SW480 (cell line): ENCODE measurements around the gene SEMA3E.
"Not testable (repeated sequence)": the region's sequence is repeated elsewhere in the genome, so short reads cannot be mapped to it uniquely, and the experiment has no call there.

Experiments
- DNase-seq: peaks from one replicate; pipeline ENCODE4 v3.0.0-alpha.2; 2016; ENCODE audit warnings: low spot score

SEMA3E gene

GRCh38 chr7:83452256-83452655 is 196.7 kb downstream of the SEMA3E start:
- no peak for DNase-seq

DNA sequence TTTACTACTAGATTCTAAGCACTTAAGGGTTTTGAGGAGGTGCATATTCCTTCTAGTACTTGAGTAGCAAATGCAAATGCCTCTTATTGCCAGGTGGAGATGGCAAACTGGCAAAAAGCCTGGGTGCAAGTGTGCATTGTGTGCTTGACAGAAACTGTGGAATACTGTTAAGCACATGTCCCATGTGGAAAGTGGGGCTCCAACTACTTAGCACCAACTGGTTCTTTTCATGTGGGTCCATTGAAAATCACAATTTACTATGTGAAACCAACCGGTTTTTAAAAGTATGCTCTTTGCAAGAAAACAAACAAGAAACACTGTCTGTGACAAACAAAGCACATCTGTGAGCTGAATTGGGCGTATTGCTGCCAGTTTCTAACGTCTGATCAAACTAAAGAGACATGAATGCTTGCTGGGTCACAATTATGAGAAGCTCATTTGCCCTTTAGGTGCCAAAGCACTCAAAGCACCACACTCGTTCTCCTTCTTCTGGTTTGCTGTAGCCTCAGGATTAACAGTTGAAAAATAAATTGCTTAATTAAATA is 197.4 kb downstream of the SEMA3E start:
- DNase-seq, result no peak

DNA sequence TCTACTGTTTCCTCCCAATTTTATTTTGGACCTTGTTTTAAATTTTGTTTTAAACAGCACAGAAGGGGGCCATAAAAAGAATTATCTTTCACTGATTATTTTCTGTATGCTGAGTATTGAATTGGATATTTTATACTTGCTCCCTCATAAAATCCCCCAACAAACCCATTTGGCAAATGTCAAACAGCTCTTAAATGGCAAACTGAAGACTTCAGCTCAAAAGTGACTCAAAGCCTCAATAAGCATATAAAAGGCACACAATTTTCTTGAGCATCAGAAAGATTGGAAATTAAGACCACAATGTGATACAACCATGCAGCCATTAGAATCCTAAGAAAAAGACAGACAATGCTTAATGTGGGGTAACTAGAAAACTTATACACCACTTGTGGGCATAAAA is 199.2 kb downstream of the SEMA3E start:
- DNase-seq, result no peak

GRCh38 chr7:83447681-83448080 is 201.3 kb downstream of the SEMA3E start:
- no peak for DNase-seq

DNA sequence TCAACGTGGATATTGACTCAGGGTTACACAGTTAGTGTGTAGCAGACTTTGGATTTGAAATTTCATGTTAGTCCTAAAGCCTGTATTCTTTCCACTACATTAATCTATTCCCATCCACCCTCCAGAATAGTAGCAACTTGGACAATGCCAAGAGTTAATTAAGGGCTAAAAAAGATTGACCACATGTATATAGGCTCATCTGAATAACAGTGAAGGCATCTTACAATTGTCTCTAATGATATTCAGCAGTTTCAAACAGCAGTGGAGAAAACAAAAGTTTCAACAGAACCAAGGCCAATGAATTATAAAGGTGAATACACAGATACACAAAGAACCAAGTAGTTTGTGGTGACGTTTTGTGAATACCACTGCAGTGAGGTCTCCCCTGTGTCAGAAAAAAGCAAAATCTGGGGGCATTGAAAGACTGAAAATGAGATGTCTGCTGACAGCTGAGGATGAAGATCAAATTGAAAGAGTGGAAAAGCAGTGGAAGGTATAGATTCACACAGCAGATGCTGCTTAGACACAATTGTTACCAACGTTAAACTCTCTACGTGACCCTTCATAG is 202.8 kb downstream of the SEMA3E start:
- no peak for DNase-seq

DNA sequence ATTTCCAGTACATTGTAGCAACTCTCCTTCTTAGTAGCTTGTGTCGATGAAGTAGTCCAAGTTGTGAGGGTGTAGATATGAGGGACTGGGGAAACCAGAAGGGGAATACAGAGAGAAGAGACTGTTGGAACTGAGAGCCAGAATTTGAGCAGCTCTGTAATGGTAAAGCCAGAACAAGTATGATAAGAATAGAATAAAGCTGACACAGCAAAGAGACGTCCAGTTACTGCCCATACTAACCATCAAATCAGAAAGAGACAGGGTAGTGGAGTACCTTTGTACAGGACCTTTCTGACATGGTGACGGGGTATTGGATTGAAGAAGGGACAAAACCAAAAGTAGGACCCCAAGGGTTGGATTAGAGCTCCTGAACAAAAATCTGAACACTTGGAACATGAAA is 206.0 kb downstream of the SEMA3E start:
- no peak for DNase-seq

DNA sequence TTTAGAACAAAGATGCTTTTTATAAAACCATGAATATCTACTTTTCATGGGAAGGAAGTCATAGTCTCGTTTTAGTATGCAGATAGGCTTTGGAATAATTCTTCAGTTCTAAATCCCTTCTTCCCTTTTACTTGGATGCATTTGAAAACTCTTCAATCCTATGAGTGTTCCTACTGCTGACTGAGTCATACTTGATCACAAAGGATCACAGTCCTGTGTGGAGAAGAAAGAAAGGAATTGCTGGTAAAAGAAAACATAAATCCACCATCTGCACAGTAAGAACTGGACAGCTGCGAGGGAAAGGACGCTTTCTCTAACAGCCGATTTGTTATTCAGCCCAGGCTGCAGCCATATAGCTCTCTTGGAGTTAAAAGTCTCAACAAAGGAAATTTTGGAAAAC is 209.9 kb downstream of the SEMA3E start:
- DNase-seq, result no peak

- not testable (repeated sequence) for DNase-seq
Observed at GRCh38 chr7:83430289-83430688, 218.7 kb downstream of the SEMA3E start.

GRCh38 chr7:83429493-83429892 is 219.4 kb downstream of the SEMA3E start:
- no peak for DNase-seq

- peak; percentile 37 for DNase-seq
Observed at GRCh38 chr7:83427884-83428283, 221.1 kb downstream of the SEMA3E start.

DNA sequence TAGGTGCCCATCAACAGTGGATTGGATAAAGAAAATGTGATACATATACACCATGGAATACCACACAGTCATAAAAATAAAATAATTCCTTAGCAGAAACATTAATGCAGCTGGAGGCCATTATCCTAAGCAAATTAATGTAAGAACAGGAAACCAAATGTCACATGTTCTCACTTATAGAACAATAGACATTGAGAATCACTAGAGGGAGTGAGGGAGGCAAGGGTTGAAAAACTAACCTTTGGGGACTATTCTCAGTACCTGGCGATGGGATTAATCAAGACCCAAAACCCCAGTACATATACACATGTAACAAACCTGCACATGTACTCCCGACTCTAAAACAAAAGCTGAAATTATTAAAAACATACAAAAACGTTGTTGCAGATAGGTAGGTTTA is 222.6 kb downstream of the SEMA3E start:
- no peak for DNase-seq

DNA sequence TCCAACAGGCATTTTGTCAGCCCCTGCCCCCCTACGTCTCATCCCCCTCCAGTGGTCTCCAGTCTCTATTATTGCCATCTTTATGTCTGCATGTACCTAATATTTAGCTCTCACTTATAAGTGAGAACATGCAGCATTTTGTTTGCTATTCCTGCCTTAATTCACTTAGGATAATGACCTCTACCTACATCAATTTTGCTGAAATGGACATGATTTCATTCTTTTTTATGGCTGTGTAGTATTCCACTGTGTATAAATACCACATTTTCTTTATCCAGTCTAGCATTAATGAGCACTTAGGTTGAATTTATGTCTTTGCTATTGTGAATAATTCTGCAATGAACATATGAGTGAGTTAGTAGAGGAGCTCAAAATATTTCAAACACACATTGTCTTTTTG is 229.9 kb downstream of the SEMA3E start:
- no peak for DNase-seq

DNA sequence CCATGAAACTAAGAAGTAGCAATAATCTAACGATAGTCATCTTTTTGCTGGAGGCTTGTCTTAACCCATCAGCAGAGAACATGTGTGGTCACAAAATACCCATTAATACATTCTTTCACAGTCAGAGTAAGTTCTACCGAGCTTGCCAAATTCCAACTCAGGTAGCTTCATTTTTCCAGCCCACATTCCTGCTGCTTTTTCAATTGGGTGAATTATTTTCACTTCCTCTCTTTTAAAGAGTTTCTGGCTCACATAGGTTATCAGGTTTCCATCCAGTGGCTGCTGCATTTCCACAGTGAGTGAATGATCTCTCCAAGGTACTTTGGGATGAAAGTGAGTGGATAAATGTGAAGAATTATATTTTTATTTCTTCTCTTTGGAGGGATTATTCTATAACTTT is 233.1 kb downstream of the SEMA3E start:
- DNase-seq, result no peak

DNA sequence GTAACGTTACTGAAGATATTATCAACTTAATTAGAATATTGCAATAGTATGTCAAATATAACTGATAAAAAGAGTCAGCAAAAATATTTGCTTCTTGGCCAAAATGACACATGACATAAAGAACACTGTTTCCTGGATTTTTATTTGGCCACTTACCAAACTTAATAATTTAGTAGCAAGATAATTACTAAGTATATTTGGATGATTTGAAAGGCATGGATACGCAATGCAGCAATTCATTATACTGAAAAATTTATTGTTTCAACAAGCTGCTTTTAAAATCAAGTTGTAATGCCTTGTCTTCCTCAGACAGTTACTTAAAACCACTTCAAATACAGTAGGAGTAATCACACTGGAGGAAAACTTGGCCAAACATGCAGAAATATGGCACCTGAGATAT is 234.0 kb downstream of the SEMA3E start:
- DNase-seq, result no peak

DNA sequence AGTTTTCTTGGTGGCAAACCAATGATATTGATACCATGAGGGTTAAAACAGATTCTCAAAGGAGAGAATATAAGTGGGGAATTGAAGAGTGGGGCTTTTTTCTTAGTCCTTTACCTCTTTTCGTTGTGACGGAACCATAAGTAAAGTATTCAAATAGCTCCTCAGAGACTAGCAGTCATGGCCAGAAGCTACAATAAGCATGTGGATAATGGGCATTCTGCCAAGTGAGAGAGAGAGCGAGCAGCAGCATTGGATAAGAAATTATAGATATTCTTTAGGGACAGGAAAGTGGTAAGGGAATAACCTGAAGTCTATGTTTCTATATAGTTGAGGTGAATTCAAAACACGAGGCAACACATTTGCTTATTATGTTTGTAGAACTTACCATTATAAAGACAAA is 235.1 kb downstream of the SEMA3E start:
- DNase-seq, result no peak

DNA sequence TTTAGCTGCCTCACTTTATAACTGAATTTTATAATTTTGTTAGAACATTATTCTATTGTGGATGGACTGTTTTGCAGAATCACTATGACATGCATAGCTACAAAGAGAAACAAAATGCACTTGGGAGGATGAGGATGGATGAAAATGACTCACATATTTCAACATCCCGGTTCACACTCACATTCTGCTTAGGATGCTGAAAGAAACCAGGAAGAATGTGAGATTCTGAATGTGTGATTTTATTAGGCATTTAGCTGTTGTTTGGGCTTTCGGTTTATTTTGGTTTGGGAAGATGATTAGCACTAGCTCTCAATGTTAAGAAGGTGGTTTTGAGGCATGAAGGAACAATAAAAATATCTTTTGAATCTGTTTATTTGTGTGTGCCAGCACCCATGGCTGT is 235.5 kb downstream of the SEMA3E start:
- DNase-seq, result no peak

- DNase-seq, result peak; percentile 71
Observed at GRCh38 chr7:83410989-83411591, 237.8 kb downstream of the SEMA3E start.

GRCh38 chr7:83394776-83395175 is 254.2 kb downstream of the SEMA3E start:
- DNase-seq, result no peak

DNA sequence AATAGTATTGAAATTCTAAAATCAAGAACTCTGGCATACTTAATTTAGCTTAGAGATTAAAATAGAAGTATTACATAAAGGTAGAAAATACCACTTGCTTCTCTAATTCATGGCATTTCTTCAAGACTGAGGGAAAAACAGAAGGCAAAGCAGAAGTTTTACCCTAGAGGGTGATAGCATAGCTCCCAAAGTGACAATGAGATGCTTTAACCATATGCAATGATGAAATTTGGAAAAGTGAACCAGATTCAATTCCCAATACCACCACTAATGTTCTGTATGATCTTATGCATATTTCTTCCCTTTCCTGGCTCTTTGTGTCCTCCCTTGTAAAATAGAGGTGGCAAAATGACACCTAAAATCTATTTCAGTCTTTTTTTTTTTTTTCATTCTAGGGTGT is 260.5 kb downstream of the SEMA3E start:
- DNase-seq, result no peak

- DNase-seq, result peak; percentile 27
Observed at GRCh38 chr7:83366629-83367028, 282.3 kb downstream of the SEMA3E start.

- peak; percentile 20 for DNase-seq
Observed at GRCh38 chr7:83365746-83366145, 283.2 kb downstream of the SEMA3E start.

- DNase-seq, result no peak
Observed at GRCh38 chr7:83362871-83363550, 285.9 kb downstream of the SEMA3E start.

DNA sequence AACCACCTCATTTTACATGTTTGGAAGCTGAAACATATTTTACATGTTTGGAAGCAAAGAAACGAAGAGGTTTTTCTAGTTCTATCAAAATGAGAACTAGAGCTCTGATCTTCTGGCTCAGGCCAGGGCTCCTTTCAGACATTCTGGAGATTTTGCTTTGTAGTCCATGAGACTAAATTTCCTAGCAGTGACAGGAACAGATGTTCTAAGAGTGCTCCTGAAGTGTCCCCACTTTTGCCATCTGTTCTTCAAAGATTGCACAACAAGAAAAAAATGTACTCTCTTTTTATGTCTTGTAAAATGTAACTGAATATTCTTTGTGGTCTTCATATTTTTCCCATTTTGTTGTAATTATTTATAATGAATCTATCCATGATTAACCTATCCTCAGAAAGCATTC is 289.8 kb downstream of the SEMA3E start:
- no peak for DNase-seq

GRCh38 chr7:83355143-83355542 is 293.8 kb downstream of the SEMA3E start:
- DNase-seq, result no peak
